GM23338 (cell line): ENCODE data around the gene SLC25A26. TPM values are rescaled to one million over a fixed set of nuclear protein-coding genes. Genes with fewer than 3 reads are reported as not detected.

Experiments used
- ATAC-seq: fragments of 200-7000 bp; cut with Tn5 transposase; 3 replicates; pipeline ENCODE4 v1.9.1; 2020
- DNase-seq: peaks from one replicate; pipeline ENCODE4 v3.0.0-alpha.2; 2015; ENCODE audit warnings: low spot score
- H2AFZ ChIP-seq: fragments of 200-600 bp; sonication (generic); 2 replicates; pipeline ENCODE4 v1.8.0; 2016; ENCODE audit warnings: antibody characterized with exemption, mild to moderate bottlenecking, moderate library complexity
- H3F3A ChIP-seq: fragments of 200-600 bp; sonication (generic); replicated peaks from 2 replicates; pipeline ENCODE4 v1.8.0; 2017; ENCODE audit warnings: antibody characterized with exemption, mixed run types, low read depth
- H3K27ac ChIP-seq: fragments of 200-600 bp; sonication (generic); 2 replicates; pipeline ENCODE4 v1.6.1; 2016; ENCODE audit warnings: low read depth
- H3K27me3 ChIP-seq: fragments of 200-600 bp; sonication (generic); 2 replicates; pipeline ENCODE4 v1.8.0; 2016; ENCODE audit warnings: mild to moderate bottlenecking, mixed run types, moderate library complexity; ENCODE audit not compliant: insufficient read depth
- H3K36me3 ChIP-seq: fragments of 200-600 bp; sonication (generic); 2 replicates; pipeline ENCODE4 v1.8.0; 2016; ENCODE audit warnings: mild to moderate bottlenecking; ENCODE audit not compliant: insufficient read depth
- H3K4me1 ChIP-seq: fragments of 200-600 bp; sonication (generic); 2 replicates; pipeline ENCODE4 v1.8.0; 2016; ENCODE audit warnings: mild to moderate bottlenecking, moderate library complexity; ENCODE audit not compliant: insufficient read depth
- H3K4me2 ChIP-seq: fragments of 200-600 bp; sonication (generic); 2 replicates; pipeline ENCODE4 v1.7.1; 2017; ENCODE audit warnings: mixed run types
- H3K4me3 ChIP-seq: fragments of 200-600 bp; sonication (generic); 2 replicates; pipeline ENCODE4 v1.6.1; 2016; ENCODE audit warnings: mixed run types
- H3K79me2 ChIP-seq: fragments of 200-600 bp; sonication (generic); replicated peaks from 2 replicates; pipeline ENCODE4 v1.8.0; 2017; ENCODE audit warnings: mild to moderate bottlenecking; ENCODE audit not compliant: insufficient read depth
- H3K9me2 ChIP-seq: fragments of 200-600 bp; sonication (generic); 2 replicates; pipeline ENCODE4 v1.8.0; 2017; ENCODE audit not compliant: insufficient read depth
- H4K20me1 ChIP-seq: fragments of 200-600 bp; sonication (generic); replicated peaks from 2 replicates; pipeline ENCODE4 v1.8.0; 2017; ENCODE audit warnings: mild to moderate bottlenecking; ENCODE audit not compliant: insufficient read depth
- H3K27ac Mint-ChIP-seq: 2 replicates; pipeline ENCODE4 v1.8.0; 2020; ENCODE audit warnings: inconsistent platforms, mild to moderate bottlenecking, moderate library complexity, mixed read lengths
- H3K27me3 Mint-ChIP-seq: 3 replicates; pipeline ENCODE4 v1.8.0; 2022; ENCODE audit warnings: low read depth, mild to moderate bottlenecking, moderate library complexity, mixed read lengths, inconsistent platforms; ENCODE audit not compliant: insufficient read depth, poor library complexity
- H3K36me3 Mint-ChIP-seq: 3 replicates; pipeline ENCODE4 v1.8.0; 2021; ENCODE audit warnings: low read depth, mild to moderate bottlenecking, inconsistent platforms, moderate library complexity, mixed read lengths
- H3K4me1 Mint-ChIP-seq: 3 replicates; pipeline ENCODE4 v1.8.0; 2020; ENCODE audit warnings: mild to moderate bottlenecking, inconsistent platforms, mixed read lengths
- H3K4me3 Mint-ChIP-seq: 3 replicates; pipeline ENCODE4 v1.8.0; 2021; ENCODE audit warnings: moderate library complexity, mild to moderate bottlenecking, inconsistent platforms, mixed read lengths
- H3K9me3 Mint-ChIP-seq: 3 replicates; pipeline ENCODE4 v1.8.0; 2020; ENCODE audit warnings: moderate library complexity, mild to moderate bottlenecking, inconsistent platforms, mixed read lengths
- CREB1 ChIP-seq: fragments of 250-450 bp; sonication (Bioruptor Pico); IDR thresholded peaks from 2 replicates; pipeline ENCODE4 v1.5.0; 2020; ENCODE audit warnings: low read depth, mild to moderate bottlenecking, moderate library complexity
- EZH2 ChIP-seq: fragments of 200-600 bp; sonication (generic); IDR thresholded peaks from one replicate; pipeline ENCODE4 v1.8.0; 2017; ENCODE audit warnings: antibody characterized with exemption, mild to moderate bottlenecking, low read depth; ENCODE audit not compliant: unreplicated experiment
- EZH2phosphoT487 ChIP-seq: fragments of 200-600 bp; sonication (generic); IDR thresholded peaks from one replicate; pipeline ENCODE4 v1.8.1; 2018; ENCODE audit warnings: antibody characterized with exemption; ENCODE audit not compliant: unreplicated experiment
- JUNB ChIP-seq: IDR thresholded peaks from one replicate; pipeline ENCODE4 v1.6.1; 2016; ENCODE audit warnings: antibody characterized with exemption; ENCODE audit not compliant: unreplicated experiment
- NANOG ChIP-seq: IDR thresholded peaks from 2 replicates; pipeline ENCODE4 v1.6.1; 2016; ENCODE audit warnings: antibody characterized with exemption, borderline replicate concordance
- POLR2AphosphoS5 ChIP-seq: IDR thresholded peaks from 2 replicates; pipeline ENCODE4 v1.6.1; 2016; ENCODE audit warnings: antibody characterized with exemption, low read depth
- STAT1 ChIP-seq: IDR thresholded peaks from one replicate; pipeline ENCODE4 v1.6.1; 2016; ENCODE audit warnings: antibody characterized with exemption; ENCODE audit not compliant: unreplicated experiment
- ZNF114 ChIP-seq: fragments of 250-450 bp; sonication (Bioruptor Pico); IDR thresholded peaks from 2 replicates; pipeline ENCODE4 v1.5.0; 2020; ENCODE audit warnings: mild to moderate bottlenecking, moderate library complexity
- ZNF331 ChIP-seq: fragments of 250-450 bp; sonication (Bioruptor Pico); IDR thresholded peaks from 2 replicates; pipeline ENCODE4 v1.5.0; 2020; ENCODE audit warnings: low read depth, mild to moderate bottlenecking, moderate library complexity
- polyA plus RNA-seq: library from polyadenylated mRNA; unstranded; fragments of >200 nt; fragmentation: Nextera tagmentation; extraction: Ambion mirVana; gene quantifications from 2 replicates; pipeline ENCODE4 v1.2.1, GENCODE V29; 2016
- total RNA-seq: library from RNA; depleted of rRNA; stranded (reverse); fragments of >200 nt; shearing (Covaris generic); gene quantifications from 2 replicates; pipeline ENCODE4 v1.2.3, GENCODE V29; 2014
- TF ChIP-seq, protein P1 (sequence below): IDR thresholded peaks from 2 replicates; pipeline ENCODE4 v1.6.1; 2016; ENCODE audit warnings: antibody characterized with exemption
- TF ChIP-seq, protein P2 (sequence below): fragments of 250-450 bp; sonication (Bioruptor Pico); IDR thresholded peaks from 2 replicates; pipeline ENCODE4 v1.5.0; 2020; ENCODE audit warnings: mild to moderate bottlenecking, moderate library complexity
- TF ChIP-seq, protein P3 (sequence below), 2 experiments: fragments of 200-600 bp in 1 of 2; sonication (generic) in 1 of 2; conservative IDR thresholded peaks; 2 replicates each; pipeline versions ENCODE4 v1.5.1 to v1.6.1; 2016 to 2017; ENCODE audit warnings: antibody characterized with exemption in 2 of 2, low read depth in 2 of 2, mild to moderate bottlenecking in 2 of 2, moderate library complexity in 1 of 2
- TF ChIP-seq, protein P4 (sequence below): IDR thresholded peaks from one replicate; pipeline ENCODE4 v1.6.1; 2018; ENCODE audit warnings: antibody characterized with exemption; ENCODE audit not compliant: unreplicated experiment

The SLC25A26 gene
- total and polyA plus RNA-seq, 2 experiments from 2014 or later = 24.8 to 40.2 TPM

DNA sequence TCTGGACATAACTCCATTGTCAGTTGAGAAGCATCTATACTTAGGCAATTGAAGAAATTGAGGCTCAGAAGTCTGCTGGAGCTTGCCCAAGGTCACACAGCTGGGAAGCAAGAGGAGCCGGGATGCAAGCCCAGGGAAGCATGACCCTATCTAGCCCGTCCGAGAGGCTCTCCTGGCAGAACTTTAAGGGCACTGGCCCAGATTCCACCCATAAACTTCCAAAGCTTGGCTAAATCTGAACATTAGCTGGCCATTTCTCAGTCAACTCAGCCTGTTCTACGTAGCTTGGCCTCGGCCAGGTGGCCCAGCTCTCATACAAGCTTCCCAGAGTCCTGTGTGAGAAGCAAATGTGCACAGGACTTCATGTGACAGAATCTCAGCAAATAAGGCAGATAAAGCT, 204.2 kb downstream of the SLC25A26 start:
- H3K27ac Mint-ChIP-seq = no peak overlapping the region
- no peak overlapping the region for H2AFZ ChIP-seq
- H3K4me2 ChIP-seq = no peak overlapping the region
- H3K27ac ChIP-seq = no peak overlapping the region
- H3K4me3 Mint-ChIP-seq = no peak overlapping the region
- H3K4me3 ChIP-seq = no peak overlapping the region
- peaks cover 75% of the 10 kb centered on the region for H3K36me3 Mint-ChIP-seq
- H3K4me1 Mint-ChIP-seq = peaks cover 51% of the 10 kb centered on the region
- peaks cover 26% of the 10 kb centered on the region for H4K20me1 ChIP-seq
- TF ChIP-seq, protein P1, sequence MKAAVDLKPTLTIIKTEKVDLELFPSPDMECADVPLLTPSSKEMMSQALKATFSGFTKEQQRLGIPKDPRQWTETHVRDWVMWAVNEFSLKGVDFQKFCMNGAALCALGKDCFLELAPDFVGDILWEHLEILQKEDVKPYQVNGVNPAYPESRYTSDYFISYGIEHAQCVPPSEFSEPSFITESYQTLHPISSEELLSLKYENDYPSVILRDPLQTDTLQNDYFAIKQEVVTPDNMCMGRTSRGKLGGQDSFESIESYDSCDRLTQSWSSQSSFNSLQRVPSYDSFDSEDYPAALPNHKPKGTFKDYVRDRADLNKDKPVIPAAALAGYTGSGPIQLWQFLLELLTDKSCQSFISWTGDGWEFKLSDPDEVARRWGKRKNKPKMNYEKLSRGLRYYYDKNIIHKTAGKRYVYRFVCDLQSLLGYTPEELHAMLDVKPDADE = no peak
- TF ChIP-seq, protein P2, sequence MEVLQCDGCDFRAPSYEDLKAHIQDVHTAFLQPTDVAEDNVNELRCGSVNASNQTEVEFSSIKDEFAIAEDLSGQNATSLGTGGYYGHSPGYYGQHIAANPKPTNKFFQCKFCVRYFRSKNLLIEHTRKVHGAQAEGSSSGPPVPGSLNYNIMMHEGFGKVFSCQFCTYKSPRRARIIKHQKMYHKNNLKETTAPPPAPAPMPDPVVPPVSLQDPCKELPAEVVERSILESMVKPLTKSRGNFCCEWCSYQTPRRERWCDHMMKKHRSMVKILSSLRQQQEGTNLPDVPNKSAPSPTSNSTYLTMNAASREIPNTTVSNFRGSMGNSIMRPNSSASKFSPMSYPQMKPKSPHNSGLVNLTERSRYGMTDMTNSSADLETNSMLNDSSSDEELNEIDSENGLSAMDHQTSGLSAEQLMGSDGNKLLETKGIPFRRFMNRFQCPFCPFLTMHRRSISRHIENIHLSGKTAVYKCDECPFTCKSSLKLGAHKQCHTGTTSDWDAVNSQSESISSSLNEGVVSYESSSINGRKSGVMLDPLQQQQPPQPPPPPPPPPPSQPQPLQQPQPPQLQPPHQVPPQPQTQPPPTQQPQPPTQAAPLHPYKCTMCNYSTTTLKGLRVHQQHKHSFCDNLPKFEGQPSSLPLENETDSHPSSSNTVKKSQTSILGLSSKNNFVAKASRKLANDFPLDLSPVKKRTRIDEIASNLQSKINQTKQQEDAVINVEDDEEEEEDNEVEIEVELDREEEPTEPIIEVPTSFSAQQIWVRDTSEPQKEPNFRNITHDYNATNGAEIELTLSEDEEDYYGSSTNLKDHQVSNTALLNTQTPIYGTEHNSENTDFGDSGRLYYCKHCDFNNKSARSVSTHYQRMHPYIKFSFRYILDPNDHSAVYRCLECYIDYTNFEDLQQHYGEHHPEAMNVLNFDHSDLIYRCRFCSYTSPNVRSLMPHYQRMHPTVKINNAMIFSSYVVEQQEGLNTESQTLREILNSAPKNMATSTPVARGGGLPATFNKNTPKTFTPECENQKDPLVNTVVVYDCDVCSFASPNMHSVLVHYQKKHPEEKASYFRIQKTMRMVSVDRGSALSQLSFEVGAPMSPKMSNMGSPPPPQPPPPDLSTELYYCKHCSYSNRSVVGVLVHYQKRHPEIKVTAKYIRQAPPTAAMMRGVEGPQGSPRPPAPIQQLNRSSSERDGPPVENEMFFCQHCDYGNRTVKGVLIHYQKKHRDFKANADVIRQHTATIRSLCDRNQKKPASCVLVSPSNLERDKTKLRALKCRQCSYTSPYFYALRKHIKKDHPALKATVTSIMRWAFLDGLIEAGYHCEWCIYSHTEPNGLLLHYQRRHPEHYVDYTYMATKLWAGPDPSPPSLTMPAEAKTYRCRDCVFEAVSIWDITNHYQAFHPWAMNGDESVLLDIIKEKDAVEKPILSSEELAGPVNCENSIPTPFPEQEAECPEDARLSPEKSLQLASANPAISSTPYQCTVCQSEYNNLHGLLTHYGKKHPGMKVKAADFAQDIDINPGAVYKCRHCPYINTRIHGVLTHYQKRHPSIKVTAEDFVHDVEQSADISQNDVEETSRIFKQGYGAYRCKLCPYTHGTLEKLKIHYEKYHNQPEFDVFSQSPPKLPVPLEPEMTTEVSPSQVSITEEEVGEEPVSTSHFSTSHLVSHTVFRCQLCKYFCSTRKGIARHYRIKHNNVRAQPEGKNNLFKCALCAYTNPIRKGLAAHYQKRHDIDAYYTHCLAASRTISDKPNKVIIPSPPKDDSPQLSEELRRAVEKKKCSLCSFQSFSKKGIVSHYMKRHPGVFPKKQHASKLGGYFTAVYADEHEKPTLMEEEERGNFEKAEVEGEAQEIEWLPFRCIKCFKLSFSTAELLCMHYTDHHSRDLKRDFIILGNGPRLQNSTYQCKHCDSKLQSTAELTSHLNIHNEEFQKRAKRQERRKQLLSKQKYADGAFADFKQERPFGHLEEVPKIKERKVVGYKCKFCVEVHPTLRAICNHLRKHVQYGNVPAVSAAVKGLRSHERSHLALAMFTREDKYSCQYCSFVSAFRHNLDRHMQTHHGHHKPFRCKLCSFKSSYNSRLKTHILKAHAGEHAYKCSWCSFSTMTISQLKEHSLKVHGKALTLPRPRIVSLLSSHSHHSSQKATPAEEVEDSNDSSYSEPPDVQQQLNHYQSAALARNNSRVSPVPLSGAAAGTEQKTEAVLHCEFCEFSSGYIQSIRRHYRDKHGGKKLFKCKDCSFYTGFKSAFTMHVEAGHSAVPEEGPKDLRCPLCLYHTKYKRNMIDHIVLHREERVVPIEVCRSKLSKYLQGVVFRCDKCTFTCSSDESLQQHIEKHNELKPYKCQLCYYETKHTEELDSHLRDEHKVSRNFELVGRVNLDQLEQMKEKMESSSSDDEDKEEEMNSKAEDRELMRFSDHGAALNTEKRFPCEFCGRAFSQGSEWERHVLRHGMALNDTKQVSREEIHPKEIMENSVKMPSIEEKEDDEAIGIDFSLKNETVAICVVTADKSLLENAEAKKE (CRISPR knock-in tag) = no peak
- TF ChIP-seq EZH2phosphoT487 (no peak), CREB1 (CRISPR knock-in tag) (no peak), ZNF331 (CRISPR knock-in tag) (no peak), NANOG (no peak), EZH2 (no peak), STAT1 (no peak), ZNF114 (CRISPR knock-in tag) (no peak), POLR2AphosphoS5 (no peak), JUNB (no peak)
- TF ChIP-seq, protein P3, sequence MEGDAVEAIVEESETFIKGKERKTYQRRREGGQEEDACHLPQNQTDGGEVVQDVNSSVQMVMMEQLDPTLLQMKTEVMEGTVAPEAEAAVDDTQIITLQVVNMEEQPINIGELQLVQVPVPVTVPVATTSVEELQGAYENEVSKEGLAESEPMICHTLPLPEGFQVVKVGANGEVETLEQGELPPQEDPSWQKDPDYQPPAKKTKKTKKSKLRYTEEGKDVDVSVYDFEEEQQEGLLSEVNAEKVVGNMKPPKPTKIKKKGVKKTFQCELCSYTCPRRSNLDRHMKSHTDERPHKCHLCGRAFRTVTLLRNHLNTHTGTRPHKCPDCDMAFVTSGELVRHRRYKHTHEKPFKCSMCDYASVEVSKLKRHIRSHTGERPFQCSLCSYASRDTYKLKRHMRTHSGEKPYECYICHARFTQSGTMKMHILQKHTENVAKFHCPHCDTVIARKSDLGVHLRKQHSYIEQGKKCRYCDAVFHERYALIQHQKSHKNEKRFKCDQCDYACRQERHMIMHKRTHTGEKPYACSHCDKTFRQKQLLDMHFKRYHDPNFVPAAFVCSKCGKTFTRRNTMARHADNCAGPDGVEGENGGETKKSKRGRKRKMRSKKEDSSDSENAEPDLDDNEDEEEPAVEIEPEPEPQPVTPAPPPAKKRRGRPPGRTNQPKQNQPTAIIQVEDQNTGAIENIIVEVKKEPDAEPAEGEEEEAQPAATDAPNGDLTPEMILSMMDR (conservative IDR thresholded peaks at IDR 0.05; ENCODE audit: low read depth in 2 of 2) = no peak
- TF ChIP-seq, protein P4, sequence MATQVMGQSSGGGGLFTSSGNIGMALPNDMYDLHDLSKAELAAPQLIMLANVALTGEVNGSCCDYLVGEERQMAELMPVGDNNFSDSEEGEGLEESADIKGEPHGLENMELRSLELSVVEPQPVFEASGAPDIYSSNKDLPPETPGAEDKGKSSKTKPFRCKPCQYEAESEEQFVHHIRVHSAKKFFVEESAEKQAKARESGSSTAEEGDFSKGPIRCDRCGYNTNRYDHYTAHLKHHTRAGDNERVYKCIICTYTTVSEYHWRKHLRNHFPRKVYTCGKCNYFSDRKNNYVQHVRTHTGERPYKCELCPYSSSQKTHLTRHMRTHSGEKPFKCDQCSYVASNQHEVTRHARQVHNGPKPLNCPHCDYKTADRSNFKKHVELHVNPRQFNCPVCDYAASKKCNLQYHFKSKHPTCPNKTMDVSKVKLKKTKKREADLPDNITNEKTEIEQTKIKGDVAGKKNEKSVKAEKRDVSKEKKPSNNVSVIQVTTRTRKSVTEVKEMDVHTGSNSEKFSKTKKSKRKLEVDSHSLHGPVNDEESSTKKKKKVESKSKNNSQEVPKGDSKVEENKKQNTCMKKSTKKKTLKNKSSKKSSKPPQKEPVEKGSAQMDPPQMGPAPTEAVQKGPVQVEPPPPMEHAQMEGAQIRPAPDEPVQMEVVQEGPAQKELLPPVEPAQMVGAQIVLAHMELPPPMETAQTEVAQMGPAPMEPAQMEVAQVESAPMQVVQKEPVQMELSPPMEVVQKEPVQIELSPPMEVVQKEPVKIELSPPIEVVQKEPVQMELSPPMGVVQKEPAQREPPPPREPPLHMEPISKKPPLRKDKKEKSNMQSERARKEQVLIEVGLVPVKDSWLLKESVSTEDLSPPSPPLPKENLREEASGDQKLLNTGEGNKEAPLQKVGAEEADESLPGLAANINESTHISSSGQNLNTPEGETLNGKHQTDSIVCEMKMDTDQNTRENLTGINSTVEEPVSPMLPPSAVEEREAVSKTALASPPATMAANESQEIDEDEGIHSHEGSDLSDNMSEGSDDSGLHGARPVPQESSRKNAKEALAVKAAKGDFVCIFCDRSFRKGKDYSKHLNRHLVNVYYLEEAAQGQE = no peak
- peaks cover 25% of the 10 kb centered on the region for H3K4me1 ChIP-seq
- no peak for ATAC-seq
- H3K27me3 ChIP-seq = no peaks in the 10 kb centered on the region
- no peaks in the 10 kb centered on the region for H3F3A ChIP-seq
- peaks cover 42% of the 10 kb centered on the region for H3K9me3 Mint-ChIP-seq
- peaks cover 100% of the 10 kb centered on the region for H3K79me2 ChIP-seq
- no peaks in the 10 kb centered on the region for H3K9me2 ChIP-seq
- no peak for DNase-seq
- peaks cover 29% of the 10 kb centered on the region for H3K36me3 ChIP-seq
- H3K27me3 Mint-ChIP-seq = peaks cover 5% of the 10 kb centered on the region
